Panc1 (cell line): ENCODE data around the gene FGFBP2. TPM values are rescaled to one million over a fixed set of nuclear protein-coding genes. Genes with fewer than 3 reads are reported as not detected.

Experiments
- ATAC-seq: fragments of 200-7000 bp; cut with Tn5 transposase; 2 replicates; pipeline ENCODE4 v1.9.1; 2020; ENCODE audit warnings: mild to moderate bottlenecking, moderate library complexity
- BruUV-seq: library from RNA; stranded (reverse); fragments of 400-500 nt; replicated peaks from 2 replicates; lab custom pipeline; 2021; lab: Mats Ljungman, UMichigan
- CTCF ChIA-PET: fragments of 300-600 bp; sonication (Branson Sonifier 250); formaldehyde crosslinking; loops from one replicate; lab custom pipeline; 2022; ENCODE audit warnings: antibody characterized with exemption; lab: Charles Lee
- POLR2A ChIA-PET: fragments of 300-600 bp; sonication (Branson Sonifier 250); formaldehyde crosslinking; loops from one replicate; lab custom pipeline; 2022; ENCODE audit warnings: antibody characterized with exemption; lab: Charles Lee
- DNase-seq: peaks from one replicate; pipeline ENCODE4 v3.0.0-alpha.2; 2010; ENCODE audit warnings: low read depth, low spot score
- H3K27ac ChIP-seq: 2 replicates; pipeline ENCODE4 v1.5.1; 2011; ENCODE audit warnings: mild to moderate bottlenecking, low read length, inconsistent platforms
- H3K27me3 ChIP-seq: fragments of 200-500 bp; sonication (Bioruptor generic); 2 replicates; pipeline ENCODE4 v1.6.0; 2014; ENCODE audit warnings: low read length, inconsistent platforms; ENCODE audit not compliant: control insufficient read depth, insufficient read depth
- H3K36me3 ChIP-seq: fragments of 200-500 bp; sonication (Bioruptor generic); 2 replicates; pipeline ENCODE4 v1.5.1; 2014; ENCODE audit warnings: inconsistent platforms, mild to moderate bottlenecking, low read length, moderate library complexity; ENCODE audit not compliant: control insufficient read depth, insufficient read depth
- H3K4me1 ChIP-seq: 2 replicates; pipeline ENCODE4 v1.5.1; 2011; ENCODE audit warnings: inconsistent platforms, mild to moderate bottlenecking, low read length, moderate library complexity; ENCODE audit not compliant: control insufficient read depth, insufficient read depth
- H3K4me3 ChIP-seq, 2 experiments: 2 replicates each; pipeline ENCODE4 v1.5.1; 2011 to 2012; ENCODE audit warnings: low read depth in 2 of 2, low read length in 2 of 2, mild to moderate bottlenecking in 2 of 2, inconsistent platforms in 1 of 2, moderate library complexity in 1 of 2
- H3K9me3 ChIP-seq: fragments of 200-500 bp; sonication (Bioruptor generic); 2 replicates; pipeline ENCODE4 v1.5.1; 2014; ENCODE audit warnings: low read depth, mild to moderate bottlenecking, inconsistent platforms, low read length, moderate library complexity; ENCODE audit not compliant: control insufficient read depth, insufficient read depth
- CTCF ChIP-seq: fragments of 450-650 bp; IDR thresholded peaks from 2 replicates; pipeline ENCODE4 v1.5.1; 2017; ENCODE audit warnings: mild to moderate bottlenecking
- POLR2AphosphoS5 ChIP-seq: IDR thresholded peaks from 2 replicates; pipeline ENCODE4 v1.6.1; 2012; ENCODE audit warnings: mild to moderate bottlenecking, low read depth, low read length, moderate library complexity
- REST ChIP-seq, 2 experiments: IDR thresholded peaks; 2 replicates each; pipeline ENCODE4 v1.6.1; 2011 to 2012; ENCODE audit warnings: low read depth in 2 of 2, control low read depth in 1 of 2, low read length in 1 of 2, mild to moderate bottlenecking in 1 of 2, moderate library complexity in 1 of 2; ENCODE audit not compliant: insufficient read depth in 1 of 2
- SIN3A ChIP-seq: IDR thresholded peaks from 2 replicates; pipeline ENCODE4 v1.6.1; 2012; ENCODE audit warnings: low read depth, mild to moderate bottlenecking, low read length, moderate library complexity, borderline replicate concordance; ENCODE audit not compliant: insufficient read depth
- TCF7L2 ChIP-seq: IDR thresholded peaks from 2 replicates; pipeline ENCODE4 v1.6.1; 2011; ENCODE audit warnings: mild to moderate bottlenecking, low read depth, low read length, inconsistent platforms
- in situ Hi-C: cut with HindIII; loops from 2 replicates; pipeline ENCODE4 v1.10.0; 2016; ENCODE audit warnings: low sequenced_read_pairs, low pct_unique_long_range_greater_than_20kb
- intact Hi-C: fragments of 100-400 bp; cut with micrococcal nuclease; formaldehyde crosslinking; loops from one replicate; pipeline ENCODE4 v1.10.0; 2022; ENCODE audit not compliant: unreplicated experiment
- total RNA-seq: library from RNA; stranded (reverse); gene quantifications from one replicate; pipeline ENCODE4 v1.2.1, GENCODE V29; 2021; ENCODE audit not compliant: unreplicated experiment

FGFBP2 gene
- total RNA-seq, 1 experiment from 2014 or later: 0.33 TPM

GRCh38 chr4:16000708-16001483 is 37.9 kb upstream of the FGFBP2 start:
- no peak overlapping the region for H3K4me3 ChIP-seq
- intact Hi-C loops (loop anchor here (1.0 to 5.0 kb wide), 4 partner anchors 38 to 524 kb away; partner anchors contain the start of gene FGFBP2), in situ Hi-C loops (no loop called here)
- BruUV-seq: no TSS peak
- TF ChIP-seq TCF7L2: no peak
- no peak for TF ChIP-seq POLR2AphosphoS5
- no peak for TF ChIP-seq CTCF
- TF ChIP-seq REST (IDR thresholded peaks at IDR 0.05; ENCODE audit: insufficient read depth in 1 of 2, low read depth in 2 of 2, low read length in 1 of 2): no peak
- POLR2A ChIA-PET: no interaction called here
- DNase-seq (no peak), ATAC-seq (peak; percentile 83)
- no peaks in the 10 kb centered on the region for H3K27me3 ChIP-seq
- CTCF ChIA-PET: interaction anchor here (1.0 to 1.4 kb wide), 3 partner anchors 118 to 196 kb away, joined by 3 to 8 read pairs (median 5); no protein-coding TSS in a partner anchor
- H3K27ac ChIP-seq: no peak overlapping the region
- no peaks in the 10 kb centered on the region for H3K4me1 ChIP-seq
- no peaks in the 10 kb centered on the region for H3K36me3 ChIP-seq
- no peaks in the 10 kb centered on the region for H3K9me3 ChIP-seq

DNA sequence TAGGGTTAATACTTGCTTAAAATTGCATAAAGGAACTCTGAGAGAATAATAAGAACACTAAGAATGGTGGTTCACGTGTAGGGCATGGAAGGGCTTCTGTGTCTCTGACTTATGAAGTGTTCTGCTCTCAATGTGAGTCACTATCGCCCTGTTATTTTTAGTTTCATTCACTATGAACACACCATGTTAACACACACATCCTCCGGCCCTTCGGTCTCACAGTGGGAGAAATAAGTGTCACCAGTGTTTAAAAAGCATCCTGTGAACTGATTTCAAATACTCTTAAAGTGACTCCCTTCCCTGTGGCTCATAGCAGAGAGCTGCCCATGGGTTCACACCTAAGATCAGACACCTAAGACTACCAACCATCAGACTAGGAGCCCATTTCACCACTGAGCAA is 33.8 kb upstream of the FGFBP2 start:
- no peaks in the 10 kb centered on the region for H3K27me3 ChIP-seq
- H3K36me3 ChIP-seq: no peaks in the 10 kb centered on the region
- no peaks in the 10 kb centered on the region for H3K9me3 ChIP-seq
- in situ Hi-C loops: no loop called here
- DNase-seq: no peak
- no peak overlapping the region for H3K4me3 ChIP-seq
- H3K4me1 ChIP-seq: no peaks in the 10 kb centered on the region
- ChIA-PET POLR2A (no interaction called here), CTCF (no interaction called here)
- no peak for TF ChIP-seq POLR2AphosphoS5
- no peak for TF ChIP-seq SIN3A
- no peak for TF ChIP-seq TCF7L2
- no peak for TF ChIP-seq REST (IDR thresholded peaks at IDR 0.05; ENCODE audit: insufficient read depth in 1 of 2, low read depth in 2 of 2, low read length in 1 of 2)
- TF ChIP-seq CTCF: no peak
- ATAC-seq: no peak
- intact Hi-C loops: no loop called here
- no peak overlapping the region for H3K27ac ChIP-seq
- no TSS peak for BruUV-seq
